Lower leg skin (tissue), 4 donors: ENCODE data around the gene PKMYT1. TPM values are rescaled to one million over a fixed set of nuclear protein-coding genes. Genes with fewer than 3 reads are reported as not detected.

Source experiments
- DNase-seq, 2 donors: peaks; one replicate each; pipeline ENCODE4 v3.0.0-alpha.2; 2019; ENCODE audit warnings: low spot score in 2 of 2
- H3K4me3 ChIP-seq: fragments of 200-600 bp; sonication (generic); 2 replicates; pipeline ENCODE4 v1.5.1; 2017; ENCODE audit warnings: mild to moderate bottlenecking, low read depth; ENCODE audit not compliant: poor library complexity, severe bottlenecking
- POLR2A ChIP-seq, 2 donors: fragments of 450-650 bp; IDR thresholded peaks; one replicate each; pipeline ENCODE4 v1.6.1; 2016 to 2017; ENCODE audit warnings: antibody characterized with exemption in 2 of 2, mild to moderate bottlenecking in 1 of 2, moderate library complexity in 1 of 2
- WGBS, 2 donors: methylation state at CpG; one replicate each; pipeline ENCODE4 v1.1.5; 2018; 5-methylcytosine and 5-hydroxymethylcytosine counted together
- intact Hi-C: fragments of 100-400 bp; cut with DNase I; formaldehyde crosslinking; loops from one replicate; pipeline ENCODE4 v1.15.0; 2023; ENCODE audit warnings: low total_unique reads
- total RNA-seq, 4 donors: library from RNA; depleted of rRNA; stranded (reverse); fragments of >200 nt; gene quantifications; one replicate each; pipeline ENCODE4 v1.1.0, GENCODE V29; 2016
- TF ChIP-seq, protein P1 (sequence below), 3 donors: fragments of 450-650 bp; IDR thresholded peaks; one replicate each; pipeline ENCODE4 v1.5.1; 2016; ENCODE audit warnings: antibody characterized with exemption in 3 of 3, mild to moderate bottlenecking in 3 of 3, moderate library complexity in 2 of 3

Gene PKMYT1
- total RNA-seq, 4 donors from 2014 or later, result 3.0 to 7.4 (median 3.9) TPM

- DNase-seq, result no peak
- WGBS, 2 donors, result 74 to 89% methylated on average over 6 of the region's 9 CpGs
- TF ChIP-seq POLR2A (IDR thresholded peaks at IDR 0.05), result no peak
- TF ChIP-seq, protein P1, sequence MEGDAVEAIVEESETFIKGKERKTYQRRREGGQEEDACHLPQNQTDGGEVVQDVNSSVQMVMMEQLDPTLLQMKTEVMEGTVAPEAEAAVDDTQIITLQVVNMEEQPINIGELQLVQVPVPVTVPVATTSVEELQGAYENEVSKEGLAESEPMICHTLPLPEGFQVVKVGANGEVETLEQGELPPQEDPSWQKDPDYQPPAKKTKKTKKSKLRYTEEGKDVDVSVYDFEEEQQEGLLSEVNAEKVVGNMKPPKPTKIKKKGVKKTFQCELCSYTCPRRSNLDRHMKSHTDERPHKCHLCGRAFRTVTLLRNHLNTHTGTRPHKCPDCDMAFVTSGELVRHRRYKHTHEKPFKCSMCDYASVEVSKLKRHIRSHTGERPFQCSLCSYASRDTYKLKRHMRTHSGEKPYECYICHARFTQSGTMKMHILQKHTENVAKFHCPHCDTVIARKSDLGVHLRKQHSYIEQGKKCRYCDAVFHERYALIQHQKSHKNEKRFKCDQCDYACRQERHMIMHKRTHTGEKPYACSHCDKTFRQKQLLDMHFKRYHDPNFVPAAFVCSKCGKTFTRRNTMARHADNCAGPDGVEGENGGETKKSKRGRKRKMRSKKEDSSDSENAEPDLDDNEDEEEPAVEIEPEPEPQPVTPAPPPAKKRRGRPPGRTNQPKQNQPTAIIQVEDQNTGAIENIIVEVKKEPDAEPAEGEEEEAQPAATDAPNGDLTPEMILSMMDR (IDR thresholded peaks at IDR 0.05), result no peak
- no peak overlapping the region for H3K4me3 ChIP-seq
- intact Hi-C loops, result no loop called here
Measured at GRCh38 chr16:2987286-2987685, 7.0 kb upstream of the PKMYT1 start.

DNA sequence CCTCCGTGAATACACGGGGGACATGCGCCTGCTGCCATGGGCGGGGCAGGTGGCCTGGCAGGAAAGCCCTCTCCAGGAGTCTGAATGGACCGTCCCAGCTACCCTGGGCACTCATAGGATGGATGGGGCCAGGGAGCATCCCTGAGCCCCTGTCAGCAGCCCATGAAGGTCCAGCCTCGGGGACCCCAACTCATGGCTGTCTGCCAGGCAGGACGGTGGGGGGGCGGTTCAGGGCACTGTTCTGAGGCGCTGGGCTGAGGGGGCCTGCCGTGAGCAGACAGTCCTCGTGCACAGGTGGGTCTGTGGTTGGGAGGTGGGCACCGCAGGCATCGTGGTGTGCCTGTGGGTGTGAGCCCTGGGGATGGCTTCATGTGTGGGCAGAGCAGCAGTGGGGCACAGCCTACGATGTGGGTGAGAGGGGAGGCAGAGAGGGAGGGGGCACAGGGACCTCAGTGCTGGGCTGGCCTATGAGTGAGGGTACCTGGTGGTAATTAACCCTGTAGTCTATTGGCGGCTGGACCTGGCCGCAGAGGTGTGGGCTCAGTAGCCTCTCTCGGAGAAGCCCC, 6.5 kb upstream of the PKMYT1 start:
- no peak for DNase-seq
- TF ChIP-seq, protein P1 (IDR thresholded peaks at IDR 0.05), result no peak
- no peak for TF ChIP-seq POLR2A (IDR thresholded peaks at IDR 0.05)
- no peak overlapping the region for H3K4me3 ChIP-seq
- 59 to 64% methylated on average over 14 to 15 of the region's 17 CpGs for WGBS, 2 donors
- intact Hi-C loops, result no loop called here

GRCh38 chr16:2985893-2986355, 5.7 kb upstream of the PKMYT1 start:
- TF ChIP-seq POLR2A (IDR thresholded peaks at IDR 0.05), result no peak
- TF ChIP-seq, protein P1 (IDR thresholded peaks at IDR 0.05), result no peak
- WGBS, 2 donors, result 50 to 72% methylated on average over 5 to 15 of the region's 15 CpGs
- intact Hi-C loops, result no loop called here
- H3K4me3 ChIP-seq, result no peak overlapping the region
- no peak for DNase-seq

DNA sequence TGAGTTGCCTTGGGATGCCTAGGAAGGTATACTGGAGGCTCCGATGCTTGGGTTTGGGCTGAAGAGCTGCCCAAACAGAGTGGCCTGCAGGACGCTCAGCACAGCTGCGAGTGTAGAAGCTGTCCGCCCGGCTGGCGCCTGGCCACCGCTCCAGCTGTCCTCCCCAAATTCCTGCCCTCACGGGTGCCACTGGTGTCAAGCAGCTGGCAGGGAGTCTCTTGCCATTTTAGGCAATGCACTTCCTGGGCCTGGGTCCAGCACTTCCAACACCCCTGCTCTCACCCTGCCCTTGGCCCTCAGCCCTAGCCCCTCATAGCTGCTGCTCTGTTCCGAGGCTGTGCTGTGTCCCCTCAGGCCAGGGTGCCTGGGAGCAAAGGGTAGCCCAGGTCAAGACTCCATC, 5.2 kb upstream of the PKMYT1 start:
- no peak for TF ChIP-seq POLR2A (IDR thresholded peaks at IDR 0.05)
- TF ChIP-seq, protein P1 (IDR thresholded peaks at IDR 0.05), result no peak
- DNase-seq, result no peak
- intact Hi-C loops, result no loop called here
- H3K4me3 ChIP-seq, result no peak overlapping the region
- WGBS, 2 donors, result 58 to 61% methylated on average over 9 of the region's 9 CpGs

- peak; percentile 68 to 95 for DNase-seq
- 9 to 16% methylated on average over 23 to 42 of the region's 42 CpGs for WGBS, 2 donors
- no peak overlapping the region for H3K4me3 ChIP-seq
- no peak for TF ChIP-seq POLR2A (IDR thresholded peaks at IDR 0.05)
- TF ChIP-seq, protein P1 (IDR thresholded peaks at IDR 0.05), result no peak
- intact Hi-C loops, result no loop called here
Measured at GRCh38 chr16:2983706-2984136, 3.5 kb upstream of the PKMYT1 start.

GRCh38 chr16:2982402-2982801, 2.2 kb upstream of the PKMYT1 start:
- 75 to 76% methylated on average over 5 of the region's 5 CpGs for WGBS, 2 donors
- no peak for DNase-seq
- intact Hi-C loops, result no loop called here
- H3K4me3 ChIP-seq, result no peak overlapping the region
- TF ChIP-seq POLR2A (IDR thresholded peaks at IDR 0.05), result no peak
- TF ChIP-seq, protein P1 (IDR thresholded peaks at IDR 0.05), result no peak
